ENCODE measurements around the gene FAM131A.

- TF ChIP-seq CTCF (IDR thresholded peaks at IDR 0.05), result no peak
- TF ChIP-seq POLR2A (IDR thresholded peaks at IDR 0.05), result no peak
These were observed 36.0 kb downstream of the FAM131A start for GRCh38 chr3:184373422-184373821.

Data from right lobe of liver (tissue), 4 donors.